ENCODE results near the gene MYRFL. TPM values are rescaled to one million over a fixed set of nuclear protein-coding genes. Genes with fewer than 3 reads are reported as not detected.
A peak's percentile ranks its signal among the peaks of the same experiment; 100 is the strongest.

MYRFL gene
- polyA plus RNA-seq, 1 of the 3 experiments (the other 2 are of a cell fraction) = not detected

DNA sequence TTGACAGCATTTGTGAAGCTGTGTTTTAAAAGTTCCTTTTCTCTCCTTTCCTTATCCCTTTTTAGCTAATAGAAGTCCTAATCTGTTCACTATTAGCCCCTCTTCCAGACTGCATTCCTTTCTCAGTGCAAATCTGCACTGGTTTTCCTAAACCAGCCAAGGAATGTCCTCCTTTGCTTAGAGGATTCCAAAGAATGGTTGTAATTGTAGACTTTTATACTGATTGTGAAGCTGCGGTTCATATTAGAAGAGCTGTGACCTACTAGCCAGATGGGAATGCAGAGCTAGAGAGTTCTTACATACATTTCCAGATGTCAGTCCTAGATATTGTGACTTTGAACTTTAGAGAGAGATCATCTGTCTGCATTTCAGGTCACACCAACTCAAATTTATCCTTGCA, 79.8 kb downstream of the MYRFL start:
- Histone ChIP-seq H3F3A (replicated peaks; ENCODE audit: insufficient read depth) (no peaks in the 10 kb centered on the region), H3K27ac (ENCODE audit: low read depth in 2 of 2, low read length in 1 of 2) (no peak overlapping the region; a peak in 1 of 4 replicates), H2AFZ (ENCODE audit: low read depth) (no peak overlapping the region), H3K27me3 (ENCODE audit: insufficient read depth) (no peaks in the 10 kb centered on the region), H3K36me3 (replicated peaks in 1 of 2; ENCODE audit: control insufficient read depth in 1 of 2, insufficient read depth in 2 of 2, low read length in 1 of 2) (no peaks in the 10 kb centered on the region), H3K4me2 (no peak overlapping the region), H3K9me2 (no peaks in the 10 kb centered on the region), H3K4me3 (ENCODE audit: low read depth in 2 of 2, low read length in 1 of 2) (no peak overlapping the region), H3K9me3 (no peaks in the 10 kb centered on the region), H3K9ac (no peak overlapping the region), H3K79me2 (ENCODE audit: insufficient read depth) (no peaks in the 10 kb centered on the region), H3K4me1 (ENCODE audit: control insufficient read depth in 1 of 2, insufficient read depth in 2 of 2, low read depth in 1 of 2, low read length in 1 of 2) (peaks cover 4 to 11% of the 10 kb centered on the region in 2 experiments; a peak in 2 of 4 replicates), H4K20me1 (ENCODE audit: insufficient read depth) (no peaks in the 10 kb centered on the region)
- DNase-seq = no peak
- 59% methylated on average over 1 of the region's 1 CpG for WGBS (ENCODE audit: low lambda C conversion rate)
- POLR2A ChIA-PET = no interaction called here
- TF ChIP-seq TCF12 (IDR thresholded peaks at IDR 0.05) (peak; percentile 35; the same call in 1 of the 2 replicates), NFIC (IDR thresholded peaks at IDR 0.05; ENCODE audit: borderline replicate concordance) (no peak)
- CTCF ChIA-PET = interaction anchor here (1.4 to 8.4 kb wide), 3 partner anchors 25 to 671 kb away, joined by 4 to 136 read pairs (median 7); no protein-coding TSS in a partner anchor

DNA sequence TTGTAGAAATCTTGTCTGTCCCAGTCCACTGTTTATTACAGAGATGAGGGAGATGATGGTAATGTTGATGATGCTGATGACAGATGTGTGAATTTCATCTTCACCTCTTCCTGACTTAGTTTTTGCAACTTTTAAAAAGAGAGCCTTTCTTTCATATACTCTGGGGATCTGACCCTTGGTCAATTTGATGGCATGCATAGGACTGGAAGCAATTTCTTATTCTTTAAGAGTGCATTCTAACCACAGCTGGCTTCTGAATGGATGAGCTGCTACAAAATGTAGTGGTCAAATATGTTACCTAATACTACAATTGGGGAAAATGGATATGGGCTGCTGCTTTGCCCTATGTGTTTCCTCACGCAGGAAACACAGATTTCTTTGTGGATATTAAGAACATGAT, 80.8 kb downstream of the MYRFL start:
- DNase-seq = no peak
- H3K4me2 ChIP-seq = no peak overlapping the region
- POLR2A ChIA-PET = no interaction called here

More for the DNA sequence above, 80.8 kb downstream of the MYRFL start:
- Histone ChIP-seq H2AFZ (ENCODE audit: low read depth) (no peak overlapping the region), H3F3A (replicated peaks; ENCODE audit: insufficient read depth) (no peaks in the 10 kb centered on the region), H3K36me3 (replicated peaks in 1 of 2; ENCODE audit: control insufficient read depth in 1 of 2, insufficient read depth in 2 of 2, low read length in 1 of 2) (no peaks in the 10 kb centered on the region), H3K4me3 (ENCODE audit: low read depth in 2 of 2, low read length in 1 of 2) (no peak overlapping the region), H3K79me2 (ENCODE audit: insufficient read depth) (no peaks in the 10 kb centered on the region), H3K9me3 (no peaks in the 10 kb centered on the region), H3K9ac (no peak overlapping the region), H3K27ac (ENCODE audit: low read depth in 2 of 2, low read length in 1 of 2) (no peak overlapping the region), H3K9me2 (no peaks in the 10 kb centered on the region), H4K20me1 (ENCODE audit: insufficient read depth) (no peaks in the 10 kb centered on the region), H3K4me1 (ENCODE audit: control insufficient read depth in 1 of 2, insufficient read depth in 2 of 2, low read depth in 1 of 2, low read length in 1 of 2) (peaks cover 4 to 11% of the 10 kb centered on the region in 2 experiments; a peak in 2 of 4 replicates), H3K27me3 (ENCODE audit: insufficient read depth) (no peaks in the 10 kb centered on the region)
- whole genome bisulfite sequencing (ENCODE audit: low lambda C conversion rate) = 75% methylated on average over 1 of the region's 1 CpG
- TF ChIP-seq, protein P1, sequence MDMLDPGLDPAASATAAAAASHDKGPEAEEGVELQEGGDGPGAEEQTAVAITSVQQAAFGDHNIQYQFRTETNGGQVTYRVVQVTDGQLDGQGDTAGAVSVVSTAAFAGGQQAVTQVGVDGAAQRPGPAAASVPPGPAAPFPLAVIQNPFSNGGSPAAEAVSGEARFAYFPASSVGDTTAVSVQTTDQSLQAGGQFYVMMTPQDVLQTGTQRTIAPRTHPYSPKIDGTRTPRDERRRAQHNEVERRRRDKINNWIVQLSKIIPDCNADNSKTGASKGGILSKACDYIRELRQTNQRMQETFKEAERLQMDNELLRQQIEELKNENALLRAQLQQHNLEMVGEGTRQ (IDR thresholded peaks at IDR 0.05; ENCODE audit: borderline replicate concordance, low read depth, low read length) = no peak
- no peak for TF ChIP-seq ELF1 (IDR thresholded peaks at IDR 0.05)
- no peak for TF ChIP-seq RAD21 (IDR thresholded peaks at IDR 0.05; ENCODE audit: low read length)
- TF ChIP-seq EZH2phosphoT487 (IDR thresholded peaks at IDR 0.05; ENCODE audit: borderline replicate concordance, low read depth) = no peak
- TF ChIP-seq EP300 (IDR thresholded peaks at IDR 0.05; ENCODE audit: borderline replicate concordance in 1 of 2, low read depth in 1 of 2, low read length in 1 of 2) = no peak
- no peak for TF ChIP-seq MEF2A (IDR thresholded peaks at IDR 0.05; ENCODE audit: borderline replicate concordance, low read depth)
- TF ChIP-seq, protein P2, sequence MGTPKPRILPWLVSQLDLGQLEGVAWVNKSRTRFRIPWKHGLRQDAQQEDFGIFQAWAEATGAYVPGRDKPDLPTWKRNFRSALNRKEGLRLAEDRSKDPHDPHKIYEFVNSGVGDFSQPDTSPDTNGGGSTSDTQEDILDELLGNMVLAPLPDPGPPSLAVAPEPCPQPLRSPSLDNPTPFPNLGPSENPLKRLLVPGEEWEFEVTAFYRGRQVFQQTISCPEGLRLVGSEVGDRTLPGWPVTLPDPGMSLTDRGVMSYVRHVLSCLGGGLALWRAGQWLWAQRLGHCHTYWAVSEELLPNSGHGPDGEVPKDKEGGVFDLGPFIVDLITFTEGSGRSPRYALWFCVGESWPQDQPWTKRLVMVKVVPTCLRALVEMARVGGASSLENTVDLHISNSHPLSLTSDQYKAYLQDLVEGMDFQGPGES (IDR thresholded peaks at IDR 0.05; ENCODE audit: low read depth, low read length) = no peak
- CTCF ChIA-PET = interaction anchor here (1.0 to 4.5 kb wide), 3 partner anchors 15 to 671 kb away, joined by 3 to 16 read pairs (median 6); no protein-coding TSS in a partner anchor

Measured in SK-N-SH (cell line).